GM12878 (cell line): Measurements from ENCODE around the gene TNFRSF11A. TPM values are rescaled to one million over a fixed set of nuclear protein-coding genes. Genes with fewer than 3 reads are reported as not detected.

Source experiments
- ATAC-seq: fragments of 200-7000 bp; cut with Tn5 transposase; 3 replicates; pipeline ENCODE4 v1.9.1; 2020; ENCODE audit warnings: mild to moderate bottlenecking, moderate library complexity
- BruUV-seq: library from RNA; stranded (reverse); fragments of 400-500 nt; replicated peaks from 2 replicates; lab custom pipeline; 2021; lab: Mats Ljungman, UMichigan
- CTCF ChIA-PET: fragments of 300-600 bp; sonication (Branson Sonifier 250); formaldehyde crosslinking; extraction: SDS; loops from one replicate; lab custom pipeline; 2021; ENCODE audit warnings: inconsistent platforms; lab: Yijun Ruan, JAX
- POLR2A ChIA-PET: fragments of 350-600 bp; formaldehyde crosslinking; extraction: SDS; loops from one replicate; lab custom pipeline; 2021; ENCODE audit warnings: inconsistent platforms; lab: Charles Lee
- RAD21 ChIA-PET: fragments of 300-600 bp; sonication (Branson Sonifier 250); formaldehyde crosslinking; loops from one replicate; lab custom pipeline; 2023; ENCODE audit warnings: antibody characterized with exemption; ENCODE audit not compliant: unreplicated experiment; lab: Charles Lee
- SMC1A ChIA-PET: fragments of 300-600 bp; sonication (Branson Sonifier 250); formaldehyde crosslinking; loops from one replicate; lab custom pipeline; 2023; ENCODE audit not compliant: unreplicated experiment, uncharacterized antibody; lab: Charles Lee
- DNase-seq: peaks from one replicate; pipeline ENCODE4 v3.0.0-alpha.2; 2011; ENCODE audit warnings: low read depth, low spot score
- FAIRE-seq: peaks from 3 replicates; lab custom pipeline; 2011; peaks lifted over from hg19 to GRCh38; lab: Jason Lieb, UNC
- H2AFZ ChIP-seq: 2 replicates; pipeline ENCODE4 v1.6.0; 2011; ENCODE audit warnings: low read depth, low read length, control low read depth; ENCODE audit not compliant: control insufficient read depth
- H3K27ac ChIP-seq: 2 replicates; pipeline ENCODE4 v1.5.1; 2011; ENCODE audit warnings: control low read depth; ENCODE audit not compliant: control insufficient read depth, insufficient read depth
- H3K27me3 ChIP-seq, 2 experiments: replicated peaks in 1 of 2; 2 replicates each; pipeline versions ENCODE4 v1.6.0 to v1.6.1; 2011; ENCODE audit warnings: low read length in 1 of 2; ENCODE audit not compliant: control insufficient read depth in 2 of 2, insufficient read depth in 2 of 2
- H3K36me3 ChIP-seq, 2 experiments: 2 replicates each; pipeline ENCODE4 v1.5.1; 2011; ENCODE audit warnings: low read length in 1 of 2; ENCODE audit not compliant: control insufficient read depth in 2 of 2, insufficient read depth in 2 of 2
- H3K4me1 ChIP-seq: 2 replicates; pipeline ENCODE4 v1.6.1; 2011; ENCODE audit warnings: mild to moderate bottlenecking, low read length, moderate library complexity, mixed read lengths; ENCODE audit not compliant: control insufficient read depth, insufficient read depth
- H3K4me2 ChIP-seq: 2 replicates; pipeline ENCODE4 v1.6.0; 2011; ENCODE audit warnings: control low read depth; ENCODE audit not compliant: control insufficient read depth, insufficient read depth
- H3K4me3 ChIP-seq: fragments of 200-600 bp; sonication (generic); 2 replicates; pipeline ENCODE4 v1.5.1; 2016
- H3K79me2 ChIP-seq: 2 replicates; pipeline ENCODE4 v1.6.0; 2011; ENCODE audit warnings: low read length; ENCODE audit not compliant: control insufficient read depth, insufficient read depth
- H3K9ac ChIP-seq: 2 replicates; pipeline ENCODE4 v1.8.0; 2011; ENCODE audit warnings: low read length, control low read depth, mixed read lengths; ENCODE audit not compliant: control insufficient read depth, insufficient read depth
- H3K9me3 ChIP-seq: replicated peaks from 3 replicates; pipeline ENCODE4 v1.5.1; 2011; ENCODE audit warnings: mild to moderate bottlenecking, low read length; ENCODE audit not compliant: control insufficient read depth, insufficient read depth
- H4K20me1 ChIP-seq: 2 replicates; pipeline ENCODE4 v1.6.0; 2011; ENCODE audit not compliant: control insufficient read depth, insufficient read depth
- HDAC2 ChIP-seq: fragments of 200-600 bp; sonication (generic); IDR thresholded peaks from 2 replicates; pipeline ENCODE4 v1.6.1; 2017
- ZBED1 ChIP-seq: IDR thresholded peaks from 2 replicates; pipeline ENCODE4 v1.6.1; 2016; ENCODE audit warnings: borderline replicate concordance
- WGBS: methylation state at CpG from one replicate; pipeline ENCODE4 v1.1.6; 2016; ENCODE audit warnings: low lambda C conversion rate; ENCODE audit not compliant: insufficient replicate concordance, insufficient coverage; ENCODE audit errors: missing lambda C conversion rate; 5-methylcytosine and 5-hydroxymethylcytosine counted together
- in situ Hi-C: fragments of 300-500 bp; cut with MboI; formaldehyde crosslinking; loops from 9 replicates; pipeline ENCODE4 v1.14.3; 2018; ENCODE audit warnings: mixed read lengths
- intact Hi-C: fragments of 100-400 bp; cut with micrococcal nuclease; formaldehyde crosslinking; loops from one replicate; pipeline ENCODE4 v1.14.2; 2022; ENCODE audit not compliant: unreplicated experiment
- polyA plus RNA-seq, 11 experiments: library from polyadenylated mRNA; depleted of rRNA in 4 of 11; unstranded in 6 of 11; stranded (reverse) in 5 of 11; fragments of >200 nt; fragmentation: Nextera tagmentation in 4 of 11; fragmentation: Illumina TruSeq in 1 of 11; extraction: Ambion mirVana in 4 of 11; extraction: Trizol in 1 of 11; gene quantifications; 1 replicate in 1 of 11; 2 replicates in 10 of 11; pipeline versions ENCODE4 v1.2.1 to v1.2.3, GENCODE V29; 2011 to 2016; ENCODE audit warnings: inconsistent platforms in 2 of 11, missing spikeins in 2 of 11, low read depth in 1 of 11
- total RNA-seq, 4 experiments: library from RNA; depleted of rRNA in 3 of 4; stranded (reverse); fragments of >200 nt in 3 of 4; fragmentation: Illumina TruSeq in 1 of 4; extraction: Trizol in 1 of 4; gene quantifications; 2 replicates each; pipeline versions ENCODE4 v1.2.1 to v1.2.3, GENCODE V29; 2013 to 2021
- TF ChIP-seq, protein P1 (sequence below): fragments of 450-650 bp; IDR thresholded peaks from 2 replicates; pipeline ENCODE4 v1.6.1; 2016; ENCODE audit warnings: mild to moderate bottlenecking

Gene TNFRSF11A
- total and polyA plus RNA-seq, 10 of the 15 experiments (the other 5 are each of a cell fraction or from before 2014, with no cell fraction given), result 0.07 to 4.0 (median 0.23) TPM

- ATAC-seq (no peak), FAIRE-seq (no peak), DNase-seq (no peak)
- Histone ChIP-seq H3K4me3 (peak overlapping the region; percentile 46; the same call in 1 of the 2 replicates), H3K36me3 (no peaks in the 10 kb centered on the region), H3K27ac (no peak overlapping the region), H3K4me2 (peak overlapping the region; percentile 44), H3K9ac (no peak overlapping the region), H3K9me3 (no peaks in the 10 kb centered on the region), H3K4me1 (peaks cover 10% of the 10 kb centered on the region), H3K79me2 (no peaks in the 10 kb centered on the region), H2AFZ (no peak overlapping the region), H4K20me1 (no peaks in the 10 kb centered on the region), H3K27me3 (peaks cover 0 to 13% of the 10 kb centered on the region in 2 experiments; a peak in 1 of 4 replicates)
- intact Hi-C loops (loop anchor here (5.0 to 10.0 kb wide), 2 partner anchors 37 to 260 kb away; no protein-coding TSS in a partner anchor), in situ Hi-C loops (no loop called here)
- ChIA-PET CTCF (interaction anchor here (0.7 to 3.6 kb wide), 9 partner anchors 9 to 137 kb away, joined by 3 to 21 read pairs (median 3); partner anchors contain the start of genes PIGN and RELCH), POLR2A (no interaction called here), RAD21 (interaction anchor here (0.8 to 1.2 kb wide), 2 partner anchors 9 to 96 kb away, joined by 3 to 5 read pairs; no protein-coding TSS in a partner anchor), SMC1A (interaction anchor here (0.7 to 1.5 kb wide), 9 partner anchors 9 to 101 kb away, joined by 3 to 7 read pairs (median 3); no protein-coding TSS in a partner anchor)
- BruUV-seq, result no TSS peak
- TF ChIP-seq ZBED1 (no peak), HDAC2 (no peak)
- TF ChIP-seq, protein P1, sequence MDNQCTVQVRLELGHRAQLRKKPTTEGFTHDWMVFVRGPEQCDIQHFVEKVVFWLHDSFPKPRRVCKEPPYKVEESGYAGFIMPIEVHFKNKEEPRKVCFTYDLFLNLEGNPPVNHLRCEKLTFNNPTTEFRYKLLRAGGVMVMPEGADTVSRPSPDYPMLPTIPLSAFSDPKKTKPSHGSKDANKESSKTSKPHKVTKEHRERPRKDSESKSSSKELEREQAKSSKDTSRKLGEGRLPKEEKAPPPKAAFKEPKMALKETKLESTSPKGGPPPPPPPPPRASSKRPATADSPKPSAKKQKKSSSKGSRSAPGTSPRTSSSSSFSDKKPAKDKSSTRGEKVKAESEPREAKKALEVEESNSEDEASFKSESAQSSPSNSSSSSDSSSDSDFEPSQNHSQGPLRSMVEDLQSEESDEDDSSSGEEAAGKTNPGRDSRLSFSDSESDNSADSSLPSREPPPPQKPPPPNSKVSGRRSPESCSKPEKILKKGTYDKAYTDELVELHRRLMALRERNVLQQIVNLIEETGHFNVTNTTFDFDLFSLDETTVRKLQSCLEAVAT, result peak; percentile 34; the same call in 1 of the 2 replicates
- 33% methylated on average over 12 of the region's 12 CpGs for WGBS
Measured at GRCh38 chr18:62324181-62324828, 805 bp upstream of the TNFRSF11A start.
